Gastroesophageal sphincter (tissue), 4 donors: ENCODE measurements around the gene C14orf93. TPM values are rescaled to one million over a fixed set of nuclear protein-coding genes. Genes with fewer than 3 reads are reported as not detected.
"Not testable (repeated sequence)": the region's sequence is repeated elsewhere in the genome, so short reads cannot be mapped to it uniquely, and the experiment has no call there.

ENCODE experiments used
- ATAC-seq: fragments of 150-250 bp; one replicate; pipeline ENCODE4 v1.9.1; 2016; ENCODE audit warnings: mild to moderate bottlenecking, moderate library complexity
- H3K27ac ChIP-seq, 4 donors: fragments of 200-600 bp; sonication (generic) in 3 of 4; 1 replicate in 3 of 4; 2 replicates in 1 of 4; pipeline ENCODE4 v1.5.1; 2016 to 2019
- H3K27me3 ChIP-seq: fragments of 200-600 bp; sonication (generic); one replicate; pipeline ENCODE4 v1.5.1; 2019
- H3K36me3 ChIP-seq, 2 donors: fragments of 200-600 bp; sonication (generic); one replicate each; pipeline ENCODE4 v1.5.1; 2019; ENCODE audit warnings: control low read depth in 1 of 2
- H3K4me1 ChIP-seq, 3 donors: fragments of 200-600 bp; sonication (generic); 1 replicate in 2 of 3; 2 replicates in 1 of 3; pipeline ENCODE4 v1.5.1; 2016 to 2019; ENCODE audit warnings: control low read depth in 2 of 3
- H3K4me3 ChIP-seq, 2 donors: fragments of 200-600 bp; sonication (generic); one replicate each; pipeline ENCODE4 v1.5.1; 2019; ENCODE audit warnings: mild to moderate bottlenecking in 1 of 2, moderate library complexity in 1 of 2
- H3K9me3 ChIP-seq, 3 donors: fragments of 200-600 bp; sonication (generic); one replicate each; pipeline ENCODE4 v1.5.1; 2017 to 2019; ENCODE audit warnings: control low read depth in 2 of 3
- EP300 ChIP-seq: sonication (generic); formaldehyde crosslinking; IDR thresholded peaks from one replicate; pipeline ENCODE4 v1.6.1; 2017; ENCODE audit warnings: antibody characterized with exemption, mild to moderate bottlenecking
- POLR2A ChIP-seq, 2 donors: fragments of 450-650 bp; IDR thresholded peaks; one replicate each; pipeline ENCODE4 v1.6.1; 2017; ENCODE audit warnings: antibody characterized with exemption in 2 of 2, mild to moderate bottlenecking in 2 of 2, moderate library complexity in 1 of 2
- POLR2AphosphoS5 ChIP-seq: sonication (generic); formaldehyde crosslinking; IDR thresholded peaks from one replicate; pipeline ENCODE4 v1.6.1; 2017; ENCODE audit warnings: antibody characterized with exemption
- WGBS, 2 donors: methylation state at CpG; one replicate each; pipeline ENCODE4 v1.1.5; 2018; ENCODE audit warnings: low coverage in 1 of 2; 5-methylcytosine and 5-hydroxymethylcytosine counted together
- total RNA-seq, 4 donors: library from RNA; depleted of rRNA; stranded (reverse); fragments of >200 nt; gene quantifications; one replicate each; pipeline ENCODE4 v1.1.0, GENCODE V29; 2016
- TF ChIP-seq, protein P1 (sequence below), 4 experiments: fragments of 200-600 bp in 2 of 4; fragments of 450-650 bp in 2 of 4; sonication (generic) in 1 of 4; IDR thresholded peaks; one replicate each; pipeline ENCODE4 v1.5.1; 2017 to 2019; ENCODE audit warnings: antibody characterized with exemption in 4 of 4, mild to moderate bottlenecking in 2 of 4, moderate library complexity in 2 of 4

Gene C14orf93
- total RNA-seq, 4 donors from 2014 or later, result 8.4 to 16.0 (median 13.2) TPM

DNA sequence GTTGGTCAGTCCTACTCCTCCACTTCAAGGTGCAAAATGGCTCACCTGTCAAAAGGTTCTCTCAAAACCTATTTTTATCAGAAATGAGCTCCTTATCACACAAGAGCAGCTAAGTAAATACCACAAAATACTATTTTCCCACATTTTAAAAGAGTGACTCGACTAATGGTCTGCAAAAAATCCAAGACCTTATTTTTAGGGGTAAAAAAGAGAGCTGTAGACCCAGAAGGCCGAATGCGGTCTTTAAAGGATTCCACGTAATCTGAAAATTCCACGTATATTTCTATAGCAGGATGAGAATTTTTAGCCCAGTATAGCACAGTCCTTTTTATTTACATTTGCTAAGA, 3.8 kb downstream of the C14orf93 start:
- Histone ChIP-seq H3K27me3 (no peaks in the 10 kb centered on the region), H3K36me3 (no peaks in the 10 kb centered on the region), H3K9me3 (no peaks in the 10 kb centered on the region), H3K4me1 (peaks cover 0 to 26% (median 6%) of the 10 kb centered on the region in 3 donors), H3K27ac (peak overlapping the region; percentile 68 to 95 (median 91)), H3K4me3 (peak overlapping the region; percentile 36 to 60)
- ATAC-seq, result no peak
- TF ChIP-seq POLR2A (IDR thresholded peaks at IDR 0.05), result no peak
- TF ChIP-seq EP300, result no peak
- TF ChIP-seq, protein P1, sequence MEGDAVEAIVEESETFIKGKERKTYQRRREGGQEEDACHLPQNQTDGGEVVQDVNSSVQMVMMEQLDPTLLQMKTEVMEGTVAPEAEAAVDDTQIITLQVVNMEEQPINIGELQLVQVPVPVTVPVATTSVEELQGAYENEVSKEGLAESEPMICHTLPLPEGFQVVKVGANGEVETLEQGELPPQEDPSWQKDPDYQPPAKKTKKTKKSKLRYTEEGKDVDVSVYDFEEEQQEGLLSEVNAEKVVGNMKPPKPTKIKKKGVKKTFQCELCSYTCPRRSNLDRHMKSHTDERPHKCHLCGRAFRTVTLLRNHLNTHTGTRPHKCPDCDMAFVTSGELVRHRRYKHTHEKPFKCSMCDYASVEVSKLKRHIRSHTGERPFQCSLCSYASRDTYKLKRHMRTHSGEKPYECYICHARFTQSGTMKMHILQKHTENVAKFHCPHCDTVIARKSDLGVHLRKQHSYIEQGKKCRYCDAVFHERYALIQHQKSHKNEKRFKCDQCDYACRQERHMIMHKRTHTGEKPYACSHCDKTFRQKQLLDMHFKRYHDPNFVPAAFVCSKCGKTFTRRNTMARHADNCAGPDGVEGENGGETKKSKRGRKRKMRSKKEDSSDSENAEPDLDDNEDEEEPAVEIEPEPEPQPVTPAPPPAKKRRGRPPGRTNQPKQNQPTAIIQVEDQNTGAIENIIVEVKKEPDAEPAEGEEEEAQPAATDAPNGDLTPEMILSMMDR (IDR thresholded peaks at IDR 0.05), result no peak
- TF ChIP-seq POLR2AphosphoS5, result no peak
- WGBS, 2 donors, result 49 to 50% methylated on average over 4 to 5 of the region's 5 CpGs

DNA sequence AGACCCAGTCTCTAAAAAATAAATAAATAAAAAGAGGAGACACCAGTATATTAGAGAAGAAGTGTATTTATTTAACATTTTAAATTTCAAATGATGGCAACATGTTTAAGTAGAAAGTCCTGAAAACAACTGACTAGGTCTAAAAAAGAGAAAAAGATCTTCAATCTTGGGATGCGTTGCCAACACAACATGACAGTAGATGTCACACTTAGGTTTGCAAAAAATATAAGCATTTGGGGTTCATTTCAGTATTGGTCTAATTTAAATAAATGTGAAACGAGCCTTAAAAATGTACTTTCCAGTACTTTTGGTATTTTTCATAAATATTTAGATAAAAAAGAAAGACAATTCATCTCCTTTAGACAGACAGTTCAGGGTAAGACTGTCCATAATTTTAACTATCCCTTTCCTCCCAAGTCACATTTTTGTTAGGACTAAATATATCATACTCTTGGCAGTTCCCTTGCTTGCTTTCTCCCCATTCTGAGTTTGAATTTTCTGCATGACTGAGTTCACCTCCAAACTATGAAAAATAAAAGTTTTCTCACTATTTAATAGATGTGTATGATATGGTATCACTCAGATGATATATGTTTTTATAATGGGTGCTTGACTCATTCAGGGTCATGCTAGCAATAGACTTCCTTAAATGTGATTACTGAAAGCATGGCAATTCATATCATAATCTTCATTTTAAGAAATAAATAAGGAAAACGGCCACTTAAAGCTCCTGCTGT, 4.3 kb downstream of the C14orf93 start:
- H3K27ac ChIP-seq, result peak overlapping the region in 3 of 4 donors; percentile 89 to 95 (median 93)
- TF ChIP-seq POLR2A (IDR thresholded peaks at IDR 0.05) (no peak), EP300 (no peak), POLR2AphosphoS5 (no peak)
- TF ChIP-seq, protein P1 (IDR thresholded peaks at IDR 0.05), result no peak
- no peaks in the 10 kb centered on the region for H3K27me3 ChIP-seq
- H3K4me1 ChIP-seq, result peaks cover 0 to 26% (median 6%) of the 10 kb centered on the region in 3 donors
- H3K9me3 ChIP-seq, result no peaks in the 10 kb centered on the region
- no peak for ATAC-seq
- 68 to 72% methylated on average over 3 of the region's 3 CpGs for WGBS, 2 donors
- peak overlapping the region in 1 of 2 donors; percentile 60 for H3K4me3 ChIP-seq
- H3K36me3 ChIP-seq, result no peaks in the 10 kb centered on the region

DNA sequence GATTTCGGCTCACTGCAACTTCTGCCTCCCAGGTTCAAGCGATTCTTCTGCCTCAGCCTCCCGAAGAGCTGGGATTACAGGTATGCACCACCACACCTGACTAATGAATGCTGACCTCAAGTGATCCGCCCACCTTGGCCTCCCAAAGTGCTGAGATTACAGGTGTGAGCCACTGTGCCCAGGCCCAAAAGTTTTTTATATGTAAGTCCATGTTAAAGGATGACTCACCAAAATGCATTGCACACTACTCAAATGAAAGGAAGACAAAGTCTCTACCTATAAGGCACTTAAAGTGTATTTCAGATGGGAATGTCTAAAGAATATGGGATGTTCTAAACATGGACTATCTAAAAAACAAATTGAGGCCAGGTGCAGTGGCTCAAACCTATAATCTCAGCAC, 5.7 kb downstream of the C14orf93 start:
- not testable (repeated sequence) for H3K4me3 ChIP-seq, H3K36me3 ChIP-seq, ATAC-seq, H3K27ac ChIP-seq, H3K27me3 ChIP-seq, H3K9me3 ChIP-seq
- peaks cover 0 to 15% (median 6%) of the 10 kb centered on the region in 3 donors for H3K4me1 ChIP-seq
- WGBS, 2 donors, result 80% methylated on average over 1 of the region's 4 CpGs; no CpG with 5 or more reads in 1 of the 2 donors

DNA sequence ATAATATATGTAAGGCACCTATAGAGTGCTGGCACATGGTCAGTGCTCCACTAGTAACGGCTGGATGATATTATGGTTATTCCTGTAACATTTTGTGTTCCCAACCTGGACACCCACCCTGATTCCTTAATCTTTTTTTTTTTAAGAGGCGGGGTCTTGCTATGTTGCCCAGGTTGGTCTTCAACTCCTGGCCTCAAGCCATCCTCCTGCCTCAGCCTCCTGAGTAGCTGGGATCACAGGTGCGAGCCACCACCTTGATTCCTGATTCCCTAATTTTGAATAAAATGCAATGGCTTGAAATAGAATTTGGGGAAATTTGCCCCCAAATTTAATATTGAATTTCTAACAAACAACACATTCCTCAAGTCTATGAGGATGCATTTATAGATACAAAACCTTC, 7.4 kb downstream of the C14orf93 start:
- Histone ChIP-seq H3K27me3 (no peaks in the 10 kb centered on the region), H3K27ac (no peak overlapping the region), H3K36me3 (peaks cover 0 to 11% of the 10 kb centered on the region in 2 donors), H3K4me3 (no peak overlapping the region), H3K4me1 (peaks cover 0 to 12% (median 6%) of the 10 kb centered on the region in 3 donors), H3K9me3 (no peaks in the 10 kb centered on the region)
- WGBS, 2 donors, result 79 to 100% methylated on average over 1 to 2 of the region's 3 CpGs
- ATAC-seq, result no peak
- TF ChIP-seq EP300, result no peak

DNA sequence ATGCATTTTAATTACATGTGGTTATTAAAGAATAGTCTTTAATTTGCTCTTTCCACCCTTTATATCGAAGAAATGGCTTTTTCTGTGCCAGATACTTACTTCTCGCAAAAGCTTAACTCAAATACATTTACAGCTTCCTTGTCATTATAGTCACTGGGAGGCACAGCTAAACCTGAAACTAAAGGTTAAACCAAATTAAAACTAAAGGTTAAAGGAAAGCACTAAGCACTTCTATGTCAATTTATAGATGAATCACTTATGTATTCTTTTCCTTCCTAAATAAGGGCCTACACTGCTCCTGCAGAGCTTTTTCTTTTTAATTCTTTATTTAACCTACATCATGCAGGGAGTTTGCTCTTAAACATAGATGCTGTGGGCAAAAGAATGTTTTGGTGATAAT, 9.1 kb downstream of the C14orf93 start:
- H3K36me3 ChIP-seq, result peaks cover 0 to 11% of the 10 kb centered on the region in 2 donors
- no peak for ATAC-seq
- H3K27me3 ChIP-seq, result no peaks in the 10 kb centered on the region
- H3K27ac ChIP-seq, result no peak overlapping the region
- H3K9me3 ChIP-seq, result no peaks in the 10 kb centered on the region
- TF ChIP-seq EP300 (no peak), POLR2AphosphoS5 (no peak), POLR2A (IDR thresholded peaks at IDR 0.05) (no peak)
- TF ChIP-seq, protein P1 (IDR thresholded peaks at IDR 0.05), result no peak
- no peaks in the 10 kb centered on the region for H3K4me1 ChIP-seq
- WGBS, 2 donors, result 100% methylated on average over 2 of the region's 2 CpGs
- no peak overlapping the region for H3K4me3 ChIP-seq

DNA sequence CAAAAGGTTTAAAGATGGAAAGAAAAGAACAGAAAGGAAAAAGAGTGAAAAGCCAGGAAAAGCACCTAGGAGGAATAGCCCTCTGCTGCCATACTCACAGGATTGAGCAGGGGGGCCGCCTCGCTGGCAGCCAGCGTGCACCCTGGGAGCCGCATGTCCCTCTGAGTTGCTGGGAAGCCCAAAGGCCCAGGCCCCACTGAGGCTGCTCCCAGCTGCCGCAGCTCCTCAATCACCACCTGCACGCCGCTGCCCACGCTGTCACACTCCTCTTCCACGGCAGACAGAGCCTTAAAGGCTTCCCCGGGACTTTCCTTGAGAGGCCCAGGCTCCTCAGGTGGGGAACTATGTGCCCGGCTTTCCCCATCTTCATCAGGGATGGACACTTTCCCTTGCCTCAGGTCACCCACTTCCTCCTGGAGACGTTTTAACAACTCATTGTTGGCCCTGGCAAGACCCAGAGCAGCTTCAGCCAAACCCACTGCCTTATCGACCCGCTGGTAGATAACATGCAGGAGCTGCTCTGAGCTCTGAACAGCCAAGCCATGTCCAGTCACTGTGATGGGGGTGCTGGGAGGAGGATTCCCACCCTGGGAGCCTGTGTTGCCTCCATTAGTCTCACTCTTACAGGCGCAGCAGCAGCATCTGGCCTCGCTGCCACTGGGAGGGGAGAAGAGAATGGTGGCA, 11.5 kb downstream of the C14orf93 start:
- H3K4me1 ChIP-seq, result peaks cover 0 to 6% (median 0%) of the 10 kb centered on the region in 3 donors
- ATAC-seq, result no peak
- no peak overlapping the region for H3K4me3 ChIP-seq
- peaks cover 0 to 11% of the 10 kb centered on the region in 2 donors for H3K36me3 ChIP-seq
- 83 to 84% methylated on average over 10 of the region's 16 CpGs for WGBS, 2 donors
- no peak overlapping the region for H3K27ac ChIP-seq
- TF ChIP-seq, protein P1 (IDR thresholded peaks at IDR 0.05), result no peak
- TF ChIP-seq EP300 (no peak), POLR2AphosphoS5 (no peak), POLR2A (IDR thresholded peaks at IDR 0.05) (no peak)
- no peaks in the 10 kb centered on the region for H3K9me3 ChIP-seq
- H3K27me3 ChIP-seq, result no peaks in the 10 kb centered on the region
